Activated CD8-positive, alpha-beta memory T cell treated with anti-CD3 and anti-CD28 coated beads, Interleukin-2, amount 50 U/mL, for 24 hours (primary cell): ENCODE measurements around the gene KRT27.

ENCODE experiments used
- DNase-seq: peaks from one replicate; pipeline ENCODE4 v3.0.0-alpha.2; 2020; ENCODE audit errors: extremely low read depth

The KRT27 gene

GRCh38 chr17:40809721-40810421 lies 27.5 kb upstream of the KRT27 start:
- DNase-seq, result no peak

- no peak for DNase-seq
These were observed 23.8 kb upstream of the KRT27 start for GRCh38 chr17:40806131-40806530.

GRCh38 chr17:40803617-40804082 lies 21.3 kb upstream of the KRT27 start:
- DNase-seq, result peak; percentile 39

GRCh38 chr17:40801157-40801556 lies 18.8 kb upstream of the KRT27 start:
- DNase-seq, result no peak

GRCh38 chr17:40800381-40800780 lies 18.0 kb upstream of the KRT27 start:
- no peak for DNase-seq

GRCh38 chr17:40799859-40800258 lies 17.5 kb upstream of the KRT27 start, which contains the start of gene KRT28:
Gene KRT28 (minus strand): TSS chr17:40799959. CDS start chr17:40799893, 66 bp downstream.
- DNase-seq, result no peak

GRCh38 chr17:40796846-40797245 lies 14.5 kb upstream of the KRT27 start:
- no peak for DNase-seq

GRCh38 chr17:40795019-40795667 lies 12.8 kb upstream of the KRT27 start:
- no peak for DNase-seq

GRCh38 chr17:40794466-40794865 lies 12.1 kb upstream of the KRT27 start:
- DNase-seq, result no peak

GRCh38 chr17:40793832-40794231 lies 11.5 kb upstream of the KRT27 start:
- DNase-seq, result no peak

- DNase-seq, result no peak
These were observed 9.6 kb upstream of the KRT27 start for GRCh38 chr17:40791787-40792436.

- DNase-seq, result no peak
These were observed 8.8 kb upstream of the KRT27 start for GRCh38 chr17:40791111-40791510.

- DNase-seq, result no peak
These were observed 3.0 kb downstream of the KRT27 start for GRCh38 chr17:40779181-40779909.

GRCh38 chr17:40778461-40778860 lies 3.9 kb downstream of the KRT27 start:
- no peak for DNase-seq

- DNase-seq, result no peak
These were observed 4.4 kb downstream of the KRT27 start for GRCh38 chr17:40777971-40778370.

- DNase-seq, result no peak
These were observed 4.9 kb downstream of the KRT27 start for GRCh38 chr17:40777459-40777858.

GRCh38 chr17:40775945-40776344 lies 6.4 kb downstream of the KRT27 start:
- no peak for DNase-seq

GRCh38 chr17:40772101-40772500 lies 10.2 kb downstream of the KRT27 start, which contains the start of gene KRT26:
Gene KRT26 (minus strand): TSS chr17:40772201. CDS start chr17:40772113, 88 bp downstream.
- DNase-seq, result no peak

- DNase-seq, result no peak
These were observed 16.7 kb downstream of the KRT27 start for GRCh38 chr17:40765657-40766056.

- DNase-seq, result no peak
These were observed 18.6 kb downstream of the KRT27 start for GRCh38 chr17:40763752-40764151.

GRCh38 chr17:40760105-40761016 lies 22.0 kb downstream of the KRT27 start:
- no peak for DNase-seq
